NB4 (cell line): ENCODE data around the gene PGGT1B.

ENCODE experiments used
- DNase-seq: peaks from one replicate; pipeline ENCODE4 v3.0.0; 2010; ENCODE audit warnings: low read depth
- H3K4me3 ChIP-seq: one replicate; pipeline ENCODE4 v1.5.1; 2011; ENCODE audit warnings: mild to moderate bottlenecking, low read depth, low read length, moderate library complexity
- MYC ChIP-seq: IDR thresholded peaks from 2 replicates; pipeline ENCODE4 v1.6.1; 2011; ENCODE audit warnings: low read depth, low read length
- POLR2A ChIP-seq: IDR thresholded peaks from 2 replicates; pipeline ENCODE4 v1.6.1; 2011; ENCODE audit warnings: mild to moderate bottlenecking; ENCODE audit not compliant: insufficient read length; ENCODE audit errors: extremely low read depth
- TF ChIP-seq, protein P1 (sequence below): IDR thresholded peaks from 2 replicates; pipeline ENCODE4 v1.6.1; 2011; ENCODE audit warnings: low read depth, low read length
- TF ChIP-seq, protein P2 (sequence below): IDR thresholded peaks from one replicate; pipeline ENCODE4 v1.5.1; 2012; ENCODE audit warnings: low read depth, low read length

PGGT1B gene

DNA sequence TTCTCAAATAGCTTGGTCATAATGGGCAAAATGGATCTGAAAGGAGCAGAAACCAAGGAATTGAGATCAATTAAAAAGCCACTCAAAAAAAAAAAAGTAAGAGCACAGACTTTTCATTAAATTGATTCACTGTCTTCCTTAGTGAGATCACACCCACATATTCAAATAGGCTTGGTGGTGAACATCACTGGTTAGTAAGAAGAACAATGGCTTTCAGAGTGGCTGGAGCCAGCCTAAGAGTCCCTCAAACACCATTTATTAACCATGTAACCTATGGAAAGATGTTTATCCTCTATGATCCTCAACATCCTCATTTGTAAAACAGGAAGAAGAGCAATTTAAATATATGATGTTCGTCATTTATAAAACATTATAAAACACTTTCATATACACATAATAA lies 21.3 kb upstream of the PGGT1B start:
- DNase-seq = no peak
- no peak overlapping the region for H3K4me3 ChIP-seq
- TF ChIP-seq, protein P1, sequence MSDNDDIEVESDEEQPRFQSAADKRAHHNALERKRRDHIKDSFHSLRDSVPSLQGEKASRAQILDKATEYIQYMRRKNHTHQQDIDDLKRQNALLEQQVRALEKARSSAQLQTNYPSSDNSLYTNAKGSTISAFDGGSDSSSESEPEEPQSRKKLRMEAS = no peak

DNA sequence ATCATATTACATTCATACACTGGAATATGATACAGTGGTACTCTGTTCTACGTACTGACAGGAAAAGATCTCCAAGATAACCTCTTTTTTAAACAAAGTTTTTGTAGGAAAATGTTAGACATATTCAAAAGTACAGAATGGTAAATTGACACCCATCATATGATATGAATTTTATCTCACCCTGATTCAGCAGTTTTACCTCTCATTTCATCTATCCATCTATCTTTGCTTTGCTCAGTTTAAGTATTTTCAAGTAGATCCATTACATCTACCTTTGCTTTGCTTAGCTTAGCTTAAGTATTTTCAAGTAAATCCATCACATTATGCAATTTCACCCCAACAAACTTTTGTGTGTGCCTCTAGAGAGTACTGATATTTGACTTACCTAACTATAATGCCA lies 19.5 kb upstream of the PGGT1B start:
- TF ChIP-seq, protein P1 = no peak
- no peak for TF ChIP-seq MYC
- no peak for TF ChIP-seq POLR2A
- TF ChIP-seq, protein P2, sequence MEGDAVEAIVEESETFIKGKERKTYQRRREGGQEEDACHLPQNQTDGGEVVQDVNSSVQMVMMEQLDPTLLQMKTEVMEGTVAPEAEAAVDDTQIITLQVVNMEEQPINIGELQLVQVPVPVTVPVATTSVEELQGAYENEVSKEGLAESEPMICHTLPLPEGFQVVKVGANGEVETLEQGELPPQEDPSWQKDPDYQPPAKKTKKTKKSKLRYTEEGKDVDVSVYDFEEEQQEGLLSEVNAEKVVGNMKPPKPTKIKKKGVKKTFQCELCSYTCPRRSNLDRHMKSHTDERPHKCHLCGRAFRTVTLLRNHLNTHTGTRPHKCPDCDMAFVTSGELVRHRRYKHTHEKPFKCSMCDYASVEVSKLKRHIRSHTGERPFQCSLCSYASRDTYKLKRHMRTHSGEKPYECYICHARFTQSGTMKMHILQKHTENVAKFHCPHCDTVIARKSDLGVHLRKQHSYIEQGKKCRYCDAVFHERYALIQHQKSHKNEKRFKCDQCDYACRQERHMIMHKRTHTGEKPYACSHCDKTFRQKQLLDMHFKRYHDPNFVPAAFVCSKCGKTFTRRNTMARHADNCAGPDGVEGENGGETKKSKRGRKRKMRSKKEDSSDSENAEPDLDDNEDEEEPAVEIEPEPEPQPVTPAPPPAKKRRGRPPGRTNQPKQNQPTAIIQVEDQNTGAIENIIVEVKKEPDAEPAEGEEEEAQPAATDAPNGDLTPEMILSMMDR = no peak
- DNase-seq = no peak
- H3K4me3 ChIP-seq = no peak overlapping the region

GRCh38 chr5:115274584-115274983 lies 11.9 kb upstream of the PGGT1B start:
- DNase-seq = peak; percentile 63
- no peak overlapping the region for H3K4me3 ChIP-seq
- TF ChIP-seq, protein P1 = no peak
- no peak for TF ChIP-seq MYC
- no peak for TF ChIP-seq POLR2A
- TF ChIP-seq, protein P2 = no peak

- no peak for DNase-seq
- H3K4me3 ChIP-seq = no peak overlapping the region
- TF ChIP-seq, protein P1 = no peak
- TF ChIP-seq POLR2A (no peak), MYC (no peak)
- TF ChIP-seq, protein P2 = no peak
These were observed 9.8 kb upstream of the PGGT1B start for GRCh38 chr5:115272297-115272958.

DNA sequence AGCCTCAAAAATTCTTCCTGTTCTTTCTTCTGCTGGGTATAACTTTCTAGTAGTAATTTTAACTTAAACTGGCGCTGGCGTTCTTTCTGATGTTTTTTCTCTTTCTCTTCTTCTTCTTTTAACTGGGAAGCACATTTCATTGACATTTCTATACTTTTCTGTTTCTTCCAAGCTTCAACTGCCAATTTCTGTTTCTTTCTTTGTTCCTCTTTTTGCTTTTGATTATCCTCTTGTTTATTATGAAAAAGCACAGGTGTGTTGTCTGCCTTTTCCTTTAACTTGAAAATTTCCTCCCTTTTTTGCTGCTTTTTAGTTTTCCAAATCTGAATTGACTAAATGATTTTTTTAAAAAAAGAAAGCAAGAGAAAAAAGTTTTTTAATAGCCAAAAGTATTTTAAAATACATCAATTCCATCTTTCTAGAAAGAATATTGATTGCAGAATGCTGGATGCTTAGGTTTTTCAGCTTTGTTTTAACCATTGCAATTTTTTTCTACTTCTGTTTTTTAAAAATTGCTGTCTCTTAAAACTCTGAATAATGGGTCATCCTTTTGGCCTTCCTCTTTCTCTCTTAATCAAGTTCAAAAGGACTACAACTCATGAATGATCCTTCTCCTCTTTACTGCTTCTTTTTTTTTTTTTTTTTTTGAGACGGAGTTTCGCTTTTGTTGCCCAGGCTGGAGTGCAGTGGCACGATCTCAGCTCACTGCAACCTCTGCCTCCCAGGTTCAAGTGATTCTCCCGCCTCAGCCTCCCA lies 8.8 kb upstream of the PGGT1B start:
- TF ChIP-seq, protein P2 = no peak
- TF ChIP-seq MYC = no peak
- TF ChIP-seq POLR2A = no peak
- TF ChIP-seq, protein P1 = no peak
- DNase-seq = no peak

DNA sequence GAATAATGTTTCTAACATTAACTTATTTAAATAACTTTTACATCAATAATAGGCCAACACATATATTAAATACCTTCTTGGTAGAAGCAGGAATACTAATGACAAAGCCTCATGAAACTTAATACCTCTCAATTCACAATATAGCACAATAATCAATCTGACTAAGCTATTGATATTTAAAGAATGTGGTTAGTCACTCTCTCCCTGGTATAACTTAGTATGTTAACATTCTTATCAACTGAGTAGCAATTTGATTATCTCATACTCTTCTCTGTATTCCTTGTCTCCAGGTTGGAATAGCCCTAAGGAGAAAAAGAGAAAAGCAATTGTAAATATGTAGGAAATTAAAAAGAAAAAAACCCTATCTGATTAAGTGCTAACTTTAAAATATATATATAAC lies 4.9 kb upstream of the PGGT1B start:
- no peak for DNase-seq
- no peak for TF ChIP-seq MYC
- TF ChIP-seq, protein P1 = no peak
- TF ChIP-seq POLR2A = no peak
- TF ChIP-seq, protein P2 = no peak
- no peak overlapping the region for H3K4me3 ChIP-seq

More for the DNA sequence above, 8.8 kb upstream of the PGGT1B start:
- no peak overlapping the region for H3K4me3 ChIP-seq
